ENCODE measurements around the gene PEX14. TPM values are rescaled to one million over a fixed set of nuclear protein-coding genes. Genes with fewer than 3 reads are reported as not detected.
A peak's percentile ranks its signal among the peaks of the same experiment; 100 is the strongest.

Gene PEX14
- polyA plus RNA-seq, 3 donors, result 2.2 to 8.8 (median 2.7) TPM

GRCh38 chr1:10553118-10553517 is 78.4 kb downstream of the PEX14 start:
- no peak overlapping the region for H3K27ac Mint-ChIP-seq
- no peak overlapping the region for H3K9ac ChIP-seq (ENCODE audit: insufficient read depth, low read length, poor library complexity, severe bottlenecking)
- no peaks in the 10 kb centered on the region for H3K79me2 ChIP-seq (ENCODE audit: insufficient read depth, low read length)
- H3K4me1 Mint-ChIP-seq, result no peaks in the 10 kb centered on the region
- no peak for DNase-seq
- peaks cover 9% of the 10 kb centered on the region for H4K20me1 ChIP-seq (ENCODE audit: insufficient read depth, low read length)
- H3K4me3 Mint-ChIP-seq, result no peak overlapping the region
- no peaks in the 10 kb centered on the region for H3K9me3 Mint-ChIP-seq
- TF ChIP-seq CTCF (IDR thresholded peaks at IDR 0.05), result no peak
- H3K36me3 ChIP-seq (replicated peaks in 1 of 2; ENCODE audit: control insufficient read depth in 1 of 2, insufficient read depth in 2 of 2, low read length in 2 of 2), result peaks cover 0 to 6% of the 10 kb centered on the region in 2 donors
- no peaks in the 10 kb centered on the region for H3K9me3 ChIP-seq (replicated peaks in 1 of 2; ENCODE audit: control insufficient read depth in 1 of 2, insufficient read depth in 1 of 2, low read length in 2 of 2)
- H3K4me3 ChIP-seq (replicated peaks in 1 of 3; ENCODE audit: low read depth in 2 of 3, low read length in 3 of 3), result no peak overlapping the region
- H2AFZ ChIP-seq (ENCODE audit: insufficient read depth, low read depth, low read length, poor library complexity, severe bottlenecking), result no peak overlapping the region
- 76% methylated on average over 10 of the region's 10 CpGs for WGBS (ENCODE audit: insufficient coverage)
- H3K27ac ChIP-seq (ENCODE audit: low read depth in 1 of 2, low read length in 2 of 2), result no peak overlapping the region
- H3K4me1 ChIP-seq (ENCODE audit: control insufficient read depth in 1 of 2, insufficient read depth in 2 of 2, low read length in 2 of 2), result no peaks in the 10 kb centered on the region
- intact Hi-C loops (cut with micrococcal nuclease), result no loop called here
- peaks cover 0 to 1% (median 0%) of the 10 kb centered on the region in 3 donors for H3K27me3 Mint-ChIP-seq (ENCODE audit: low read depth in 3 of 3)
- no peaks in the 10 kb centered on the region for H3K27me3 ChIP-seq (ENCODE audit: control insufficient read depth in 2 of 2, insufficient read depth in 2 of 2, low read length in 2 of 2)
- H3K36me3 Mint-ChIP-seq, result peaks cover 8 to 9% of the 10 kb centered on the region in 2 donors
- H3K4me2 ChIP-seq (replicated peaks; ENCODE audit: extremely low read depth, low read length, poor library complexity, severe bottlenecking), result no peak overlapping the region

GRCh38 chr1:10555635-10556429 is 81.1 kb downstream of the PEX14 start:
- Mint-ChIP-seq H3K27ac (peak overlapping the region in 1 of 7 donors; percentile 26), H3K9me3 (no peaks in the 10 kb centered on the region), H3K4me1 (no peaks in the 10 kb centered on the region), H3K36me3 (peaks cover 5 to 14% of the 10 kb centered on the region in 2 donors), H3K27me3 (ENCODE audit: low read depth in 3 of 3) (peaks cover 0 to 2% (median 0%) of the 10 kb centered on the region in 3 donors), H3K4me3 (no peak overlapping the region)
- 89% methylated on average over 16 of the region's 20 CpGs for WGBS (ENCODE audit: insufficient coverage)
- H4K20me1 ChIP-seq (ENCODE audit: insufficient read depth, low read length), result peaks cover 9% of the 10 kb centered on the region
- H3K9me3 ChIP-seq (replicated peaks in 1 of 2; ENCODE audit: control insufficient read depth in 1 of 2, insufficient read depth in 1 of 2, low read length in 2 of 2), result no peaks in the 10 kb centered on the region
- no peak overlapping the region for H3K9ac ChIP-seq (ENCODE audit: insufficient read depth, low read length, poor library complexity, severe bottlenecking)
- H3K4me2 ChIP-seq (replicated peaks; ENCODE audit: extremely low read depth, low read length, poor library complexity, severe bottlenecking), result no peak overlapping the region
- no peak overlapping the region for H2AFZ ChIP-seq (ENCODE audit: insufficient read depth, low read depth, low read length, poor library complexity, severe bottlenecking)
- H3K27me3 ChIP-seq (ENCODE audit: control insufficient read depth in 2 of 2, insufficient read depth in 2 of 2, low read length in 2 of 2), result no peaks in the 10 kb centered on the region
- H3K4me1 ChIP-seq (ENCODE audit: control insufficient read depth in 1 of 2, insufficient read depth in 2 of 2, low read length in 2 of 2), result no peaks in the 10 kb centered on the region
- DNase-seq, result no peak
- H3K4me3 ChIP-seq (replicated peaks in 1 of 3; ENCODE audit: low read depth in 2 of 3, low read length in 3 of 3), result no peak overlapping the region
- no peak overlapping the region for H3K27ac ChIP-seq (ENCODE audit: low read depth in 1 of 2, low read length in 2 of 2)
- intact Hi-C loops (cut with micrococcal nuclease), result no loop called here
- no peaks in the 10 kb centered on the region for H3K79me2 ChIP-seq (ENCODE audit: insufficient read depth, low read length)
- no peaks in the 10 kb centered on the region for H3K36me3 ChIP-seq (replicated peaks in 1 of 2; ENCODE audit: control insufficient read depth in 1 of 2, insufficient read depth in 2 of 2, low read length in 2 of 2)
- TF ChIP-seq CTCF (IDR thresholded peaks at IDR 0.05), result no peak

Measured in CD14-positive monocyte (primary cell).